ENCODE data around the gene DNAJA2. TPM values are rescaled to one million over a fixed set of nuclear protein-coding genes. Genes with fewer than 3 reads are reported as not detected.

The DNAJA2 gene
- total and polyA plus RNA-seq, 2 of the 8 experiments (the other 6 are each of a cell fraction or from before 2014, with no cell fraction given), result 9.4 to 93.8 TPM

GRCh38 chr16:46972429-46973206 is 856 bp downstream of the DNAJA2 start (continued):
- TF ChIP-seq SRF (IDR thresholded peaks at IDR 0.05; ENCODE audit: low read depth, low read length) (no peak), GTF2F1 (IDR thresholded peaks at IDR 0.05; ENCODE audit: borderline replicate concordance, low read depth, low read length) (no peak), SP1 (IDR thresholded peaks at IDR 0.05; ENCODE audit: low read depth, low read length) (no peak), HDAC2 (IDR thresholded peaks at IDR 0.05; ENCODE audit: borderline replicate concordance in 1 of 2, low read depth in 2 of 2, low read length in 2 of 2) (no peak), SIX5 (IDR thresholded peaks at IDR 0.05; ENCODE audit: low read depth, low read length) (no peak), NRF1 (IDR thresholded peaks at IDR 0.05; ENCODE audit: low read depth, low read length) (no peak), RNF2 (IDR thresholded peaks at IDR 0.05; ENCODE audit: borderline replicate concordance, low read depth, low read length, missing control alignments, poor library complexity, severe bottlenecking) (no peak)

All from H1 (cell line).